SJSA1 (cell line): ENCODE results near the gene ADARB2. TPM values are rescaled to one million over a fixed set of nuclear protein-coding genes. Genes with fewer than 3 reads are reported as not detected.

Experiments
- DNase-seq, 2 experiments: peaks; one replicate each; pipeline ENCODE4 v3.0.0-alpha.2; 2015 to 2020; ENCODE audit warnings: low spot score in 2 of 2, low read depth in 1 of 2
- H3K27ac ChIP-seq: fragments of 250-450 bp; sonication (Bioruptor Pico); 2 replicates; pipeline ENCODE4 v1.5.1; 2020; ENCODE audit warnings: mild to moderate bottlenecking, moderate library complexity
- H3K27me3 ChIP-seq: fragments of 250-450 bp; sonication (Bioruptor Pico); replicated peaks from 2 replicates; pipeline ENCODE4 v1.5.1; 2020; ENCODE audit warnings: mild to moderate bottlenecking, moderate library complexity
- H3K36me3 ChIP-seq: fragments of 250-450 bp; sonication (Bioruptor Pico); 2 replicates; pipeline ENCODE4 v1.5.1; 2020; ENCODE audit warnings: mild to moderate bottlenecking
- H3K4me1 ChIP-seq: fragments of 250-450 bp; sonication (Bioruptor Pico); replicated peaks from 2 replicates; pipeline ENCODE4 v1.6.1; 2021; ENCODE audit warnings: mild to moderate bottlenecking
- H3K4me3 ChIP-seq: fragments of 250-450 bp; sonication (Bioruptor Pico); 2 replicates; pipeline ENCODE4 v1.5.1; 2020; ENCODE audit warnings: mild to moderate bottlenecking
- H3K9me3 ChIP-seq: fragments of 250-450 bp; sonication (Bioruptor Pico); replicated peaks from 2 replicates; pipeline ENCODE4 v1.5.1; 2020; ENCODE audit warnings: mild to moderate bottlenecking
- total RNA-seq: library from RNA; depleted of rRNA; stranded (reverse); fragments of >200 nt; shearing (Covaris generic); gene quantifications from 2 replicates; pipeline ENCODE4 v1.2.3, GENCODE V29; 2014

The ADARB2 gene
- total RNA-seq, 1 experiment from 2014 or later: not detected

- peaks cover 17% of the 10 kb centered on the region for H3K27me3 ChIP-seq
- H3K36me3 ChIP-seq: no peaks in the 10 kb centered on the region
- H3K9me3 ChIP-seq: no peaks in the 10 kb centered on the region
- H3K27ac ChIP-seq: no peak overlapping the region
- no peak for DNase-seq
- H3K4me1 ChIP-seq: no peaks in the 10 kb centered on the region
- H3K4me3 ChIP-seq: no peak overlapping the region
These were observed 75.4 kb downstream of the ADARB2 start for GRCh38 chr10:1661859-1662437.

GRCh38 chr10:1661416-1661815 is 75.9 kb downstream of the ADARB2 start:
- H3K4me1 ChIP-seq: no peaks in the 10 kb centered on the region
- no peak overlapping the region for H3K27ac ChIP-seq
- H3K9me3 ChIP-seq: no peaks in the 10 kb centered on the region
- no peaks in the 10 kb centered on the region for H3K36me3 ChIP-seq
- peaks cover 17% of the 10 kb centered on the region for H3K27me3 ChIP-seq
- no peak for DNase-seq
- no peak overlapping the region for H3K4me3 ChIP-seq

- no peaks in the 10 kb centered on the region for H3K4me1 ChIP-seq
- no peak overlapping the region for H3K27ac ChIP-seq
- no peak overlapping the region for H3K4me3 ChIP-seq
- H3K27me3 ChIP-seq: peaks cover 17% of the 10 kb centered on the region
- no peak for DNase-seq
- no peaks in the 10 kb centered on the region for H3K36me3 ChIP-seq
- no peaks in the 10 kb centered on the region for H3K9me3 ChIP-seq
These were observed 76.5 kb downstream of the ADARB2 start for GRCh38 chr10:1660815-1661214.

- Histone ChIP-seq H3K27ac (no peak overlapping the region), H3K27me3 (peaks cover 17% of the 10 kb centered on the region), H3K9me3 (no peaks in the 10 kb centered on the region), H3K36me3 (no peaks in the 10 kb centered on the region), H3K4me3 (no peak overlapping the region), H3K4me1 (no peaks in the 10 kb centered on the region)
- no peak for DNase-seq
These were observed 76.9 kb downstream of the ADARB2 start for GRCh38 chr10:1660386-1660785.

GRCh38 chr10:1659221-1659791 is 78.0 kb downstream of the ADARB2 start:
- no peak for DNase-seq

GRCh38 chr10:1658658-1659057 is 78.7 kb downstream of the ADARB2 start:
- H3K4me3 ChIP-seq: no peak overlapping the region
- H3K36me3 ChIP-seq: no peaks in the 10 kb centered on the region
- DNase-seq: no peak
- H3K27ac ChIP-seq: no peak overlapping the region
- H3K27me3 ChIP-seq: peaks cover 17% of the 10 kb centered on the region
- H3K4me1 ChIP-seq: no peaks in the 10 kb centered on the region
- no peaks in the 10 kb centered on the region for H3K9me3 ChIP-seq

More at GRCh38 chr10:1659221-1659791, 78.0 kb downstream of the ADARB2 start:
- Histone ChIP-seq H3K4me1 (no peaks in the 10 kb centered on the region), H3K27me3 (peaks cover 17% of the 10 kb centered on the region), H3K9me3 (no peaks in the 10 kb centered on the region), H3K36me3 (no peaks in the 10 kb centered on the region), H3K27ac (no peak overlapping the region), H3K4me3 (no peak overlapping the region)

- no peaks in the 10 kb centered on the region for H3K4me1 ChIP-seq
- no peak overlapping the region for H3K4me3 ChIP-seq
- no peak for DNase-seq
- H3K27me3 ChIP-seq: peaks cover 9% of the 10 kb centered on the region
- H3K36me3 ChIP-seq: no peaks in the 10 kb centered on the region
- no peak overlapping the region for H3K27ac ChIP-seq
- H3K9me3 ChIP-seq: no peaks in the 10 kb centered on the region
These were observed 79.8 kb downstream of the ADARB2 start for GRCh38 chr10:1657479-1657878.

- Histone ChIP-seq H3K4me1 (no peaks in the 10 kb centered on the region), H3K36me3 (no peaks in the 10 kb centered on the region), H3K4me3 (no peak overlapping the region), H3K27me3 (no peaks in the 10 kb centered on the region; the same call in 1 of the 2 replicates), H3K9me3 (no peaks in the 10 kb centered on the region), H3K27ac (no peak overlapping the region)
- no peak for DNase-seq
These were observed 82.0 kb downstream of the ADARB2 start for GRCh38 chr10:1655367-1655766.

GRCh38 chr10:1654811-1655356 is 82.4 kb downstream of the ADARB2 start:
- Histone ChIP-seq H3K27me3 (no peaks in the 10 kb centered on the region; the same call in 1 of the 2 replicates), H3K4me3 (no peak overlapping the region), H3K27ac (no peak overlapping the region), H3K9me3 (no peaks in the 10 kb centered on the region), H3K4me1 (no peaks in the 10 kb centered on the region), H3K36me3 (no peaks in the 10 kb centered on the region)
- no peak for DNase-seq

- Histone ChIP-seq H3K36me3 (no peaks in the 10 kb centered on the region), H3K27me3 (no peaks in the 10 kb centered on the region; the same call in 1 of the 2 replicates), H3K4me1 (no peaks in the 10 kb centered on the region), H3K4me3 (no peak overlapping the region), H3K9me3 (no peaks in the 10 kb centered on the region), H3K27ac (no peak overlapping the region)
- no peak for DNase-seq
These were observed 83.1 kb downstream of the ADARB2 start for GRCh38 chr10:1654247-1654646.

- Histone ChIP-seq H3K36me3 (no peaks in the 10 kb centered on the region), H3K9me3 (no peaks in the 10 kb centered on the region)
- DNase-seq: no peak
These were observed 84.0 kb downstream of the ADARB2 start for GRCh38 chr10:1653321-1653720.

GRCh38 chr10:1652151-1652550 is 85.2 kb downstream of the ADARB2 start:
- DNase-seq: no peak
- Histone ChIP-seq H3K36me3 (no peaks in the 10 kb centered on the region), H3K4me1 (no peaks in the 10 kb centered on the region), H3K27me3 (no peaks in the 10 kb centered on the region), H3K27ac (no peak overlapping the region), H3K4me3 (no peak overlapping the region), H3K9me3 (no peaks in the 10 kb centered on the region)

More at GRCh38 chr10:1653321-1653720, 84.0 kb downstream of the ADARB2 start:
- Histone ChIP-seq H3K27ac (no peak overlapping the region), H3K27me3 (no peaks in the 10 kb centered on the region), H3K4me1 (no peaks in the 10 kb centered on the region), H3K4me3 (no peak overlapping the region)

- Histone ChIP-seq H3K4me3 (no peak overlapping the region), H3K27ac (no peak overlapping the region)
These were observed 85.9 kb downstream of the ADARB2 start for GRCh38 chr10:1651270-1651966.

More at GRCh38 chr10:1651270-1651966, 85.9 kb downstream of the ADARB2 start:
- no peaks in the 10 kb centered on the region for H3K27me3 ChIP-seq
- no peaks in the 10 kb centered on the region for H3K4me1 ChIP-seq
- no peaks in the 10 kb centered on the region for H3K9me3 ChIP-seq
- DNase-seq: no peak
- H3K36me3 ChIP-seq: no peaks in the 10 kb centered on the region
